OCI-LY3 (cell line): ENCODE data around the gene CACNA1I.

ENCODE experiments used
- H2AFZ ChIP-seq: fragments of 200-600, 300-600 bp; shearing (Covaris generic); 2 replicates; pipeline ENCODE4 v1.6.0; 2014; ENCODE audit warnings: antibody characterized with exemption, low read depth, low read length
- H3K27ac ChIP-seq: fragments of 200-600, 300-600 bp; sonication (generic); 2 replicates; pipeline ENCODE4 v1.5.1; 2014; ENCODE audit warnings: mild to moderate bottlenecking, low read length, moderate library complexity, mixed read lengths
- H3K27me3 ChIP-seq: fragments of 200-600, 300-600 bp; sonication (generic); 2 replicates; pipeline ENCODE4 v1.6.1; 2014; ENCODE audit warnings: low read depth, low read length, mixed read lengths
- H3K36me3 ChIP-seq: fragments of 200-600, 300-600 bp; sonication (generic); replicated peaks from 2 replicates; pipeline ENCODE3; 2014; ENCODE audit warnings: low read depth, low read length, mixed read lengths
- H3K4me1 ChIP-seq: fragments of 300-600, 200-600 bp; sonication (generic); 2 replicates; pipeline ENCODE4 v1.6.1; 2014; ENCODE audit warnings: low read length, mixed read lengths
- H3K4me2 ChIP-seq: fragments of 200-600, 300-600 bp; sonication (generic); 2 replicates; pipeline ENCODE4 v1.6.1; 2014; ENCODE audit warnings: low read length, mixed read lengths
- H3K4me3 ChIP-seq: fragments of 300-600, 200-600 bp; sonication (generic); 2 replicates; pipeline ENCODE4 v1.5.1; 2014; ENCODE audit warnings: antibody characterized with exemption, mild to moderate bottlenecking, low read length, moderate library complexity
- H3K79me2 ChIP-seq: fragments of 300-600, 200-600 bp; shearing (Covaris generic); 2 replicates; pipeline ENCODE4 v1.6.1; 2014; ENCODE audit warnings: mild to moderate bottlenecking, low read length, mixed read lengths
- H3K9ac ChIP-seq: fragments of 300-600, 200-600 bp; shearing (Covaris generic); 2 replicates; pipeline ENCODE4 v1.6.0; 2014; ENCODE audit warnings: mild to moderate bottlenecking, low read length, moderate library complexity
- H3K9me3 ChIP-seq: fragments of 200-600, 300-600 bp; shearing (Covaris generic); 2 replicates; pipeline ENCODE4 v1.6.1; 2014; ENCODE audit warnings: low read length, mixed read lengths; ENCODE audit not compliant: insufficient read depth
- H4K20me1 ChIP-seq: fragments of 200-600, 300-600 bp; sonication (generic); 2 replicates; pipeline ENCODE4 v1.6.1; 2016; ENCODE audit warnings: low read length, mixed read lengths; ENCODE audit not compliant: insufficient read depth
- EZH2phosphoT487 ChIP-seq: fragments of 200-600 bp; shearing (Covaris generic); IDR thresholded peaks from 2 replicates; pipeline ENCODE4 v1.6.1; 2018; ENCODE audit warnings: antibody characterized with exemption, mixed run types, low read depth
- TF ChIP-seq, protein P1 (sequence below): fragments of 200-600, 300-600 bp; sonication (generic); IDR thresholded peaks from 2 replicates; pipeline ENCODE4 v1.5.1; 2014; ENCODE audit warnings: antibody characterized with exemption, low read length, low read depth

Gene CACNA1I

DNA sequence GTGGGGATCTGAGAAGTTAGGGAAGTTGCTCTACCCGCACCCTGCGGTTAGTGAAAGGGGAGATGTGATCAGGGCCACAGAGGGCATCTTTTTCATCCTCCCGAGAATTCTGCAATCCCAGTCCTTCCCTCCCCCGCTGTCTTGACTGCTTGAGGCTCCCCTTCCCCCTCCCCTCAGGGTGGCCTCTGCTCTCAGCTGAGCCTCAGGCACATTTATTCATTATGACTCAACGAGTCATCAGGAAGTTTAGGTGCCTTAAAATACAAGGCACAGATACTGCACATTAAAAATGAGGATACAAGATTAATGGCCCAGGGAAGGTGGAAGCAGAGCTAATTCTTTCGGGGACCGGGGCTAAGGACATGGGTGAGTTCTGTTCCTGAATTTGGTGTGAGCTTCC lies 104.0 kb downstream of the CACNA1I start:
- Histone ChIP-seq H3K79me2 (no peaks in the 10 kb centered on the region), H4K20me1 (no peaks in the 10 kb centered on the region), H3K27me3 (peaks cover 18% of the 10 kb centered on the region), H2AFZ (no peak overlapping the region), H3K4me1 (no peaks in the 10 kb centered on the region), H3K27ac (no peak overlapping the region), H3K9me3 (peaks cover 13% of the 10 kb centered on the region; the same call in 1 of the 2 replicates), H3K4me3 (no peak overlapping the region), H3K4me2 (no peak overlapping the region), H3K36me3 (no peaks in the 10 kb centered on the region), H3K9ac (no peak overlapping the region)
- no peak for TF ChIP-seq EZH2phosphoT487
- TF ChIP-seq, protein P1, sequence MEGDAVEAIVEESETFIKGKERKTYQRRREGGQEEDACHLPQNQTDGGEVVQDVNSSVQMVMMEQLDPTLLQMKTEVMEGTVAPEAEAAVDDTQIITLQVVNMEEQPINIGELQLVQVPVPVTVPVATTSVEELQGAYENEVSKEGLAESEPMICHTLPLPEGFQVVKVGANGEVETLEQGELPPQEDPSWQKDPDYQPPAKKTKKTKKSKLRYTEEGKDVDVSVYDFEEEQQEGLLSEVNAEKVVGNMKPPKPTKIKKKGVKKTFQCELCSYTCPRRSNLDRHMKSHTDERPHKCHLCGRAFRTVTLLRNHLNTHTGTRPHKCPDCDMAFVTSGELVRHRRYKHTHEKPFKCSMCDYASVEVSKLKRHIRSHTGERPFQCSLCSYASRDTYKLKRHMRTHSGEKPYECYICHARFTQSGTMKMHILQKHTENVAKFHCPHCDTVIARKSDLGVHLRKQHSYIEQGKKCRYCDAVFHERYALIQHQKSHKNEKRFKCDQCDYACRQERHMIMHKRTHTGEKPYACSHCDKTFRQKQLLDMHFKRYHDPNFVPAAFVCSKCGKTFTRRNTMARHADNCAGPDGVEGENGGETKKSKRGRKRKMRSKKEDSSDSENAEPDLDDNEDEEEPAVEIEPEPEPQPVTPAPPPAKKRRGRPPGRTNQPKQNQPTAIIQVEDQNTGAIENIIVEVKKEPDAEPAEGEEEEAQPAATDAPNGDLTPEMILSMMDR: no peak

DNA sequence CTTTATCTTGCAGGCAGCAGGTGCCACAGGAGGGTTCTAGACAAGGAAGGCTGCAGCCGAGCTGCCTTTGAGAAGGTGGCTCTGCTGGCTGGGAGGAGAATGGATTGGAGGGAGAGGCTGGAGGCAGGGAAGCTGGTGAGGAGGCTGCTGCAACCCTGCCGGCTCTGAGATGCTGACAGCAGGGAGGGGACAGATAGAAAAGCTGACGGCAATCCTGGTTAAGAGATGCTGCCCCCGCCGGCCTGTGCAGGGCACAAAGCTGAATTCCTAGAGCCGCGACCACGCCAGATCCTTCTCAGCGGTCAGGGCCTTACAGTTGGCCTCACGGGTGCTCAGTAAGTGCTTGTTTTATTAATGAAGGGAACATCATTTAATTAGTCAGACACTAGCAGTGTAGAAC lies 105.4 kb downstream of the CACNA1I start:
- H2AFZ ChIP-seq: no peak overlapping the region
- H3K27ac ChIP-seq: no peak overlapping the region
- H3K4me1 ChIP-seq: no peaks in the 10 kb centered on the region
- no peak overlapping the region for H3K4me2 ChIP-seq
- H3K9ac ChIP-seq: no peak overlapping the region
- TF ChIP-seq, protein P1: no peak
- TF ChIP-seq EZH2phosphoT487: no peak
- H3K36me3 ChIP-seq: no peaks in the 10 kb centered on the region
- no peaks in the 10 kb centered on the region for H3K79me2 ChIP-seq
- H3K27me3 ChIP-seq: peaks cover 18% of the 10 kb centered on the region
- H3K9me3 ChIP-seq: peaks cover 13% of the 10 kb centered on the region; the same call in 1 of the 2 replicates
- no peak overlapping the region for H3K4me3 ChIP-seq
- no peaks in the 10 kb centered on the region for H4K20me1 ChIP-seq

DNA sequence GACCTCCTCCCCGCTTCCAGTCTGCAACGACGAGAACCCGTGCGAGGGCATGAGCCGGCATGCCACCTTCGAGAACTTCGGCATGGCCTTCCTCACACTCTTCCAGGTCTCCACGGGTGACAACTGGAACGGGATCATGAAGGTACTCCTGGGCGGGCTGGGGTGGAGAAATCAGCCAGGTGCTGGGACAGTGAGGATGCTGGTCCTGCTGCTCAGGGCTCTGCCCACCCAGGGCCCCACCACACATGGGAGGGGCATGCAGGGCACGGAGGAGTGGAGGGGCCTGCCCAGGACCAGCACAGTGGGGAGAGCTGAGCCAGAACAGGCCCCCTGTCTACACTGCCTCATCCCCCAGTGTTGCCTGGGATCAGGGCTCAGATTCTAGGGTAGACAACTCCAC lies 107.4 kb downstream of the CACNA1I start:
- Histone ChIP-seq H3K27me3 (peaks cover 18% of the 10 kb centered on the region), H3K4me2 (no peak overlapping the region), H4K20me1 (no peaks in the 10 kb centered on the region), H3K4me1 (no peaks in the 10 kb centered on the region), H3K36me3 (no peaks in the 10 kb centered on the region), H3K9me3 (no peaks in the 10 kb centered on the region), H3K4me3 (no peak overlapping the region), H2AFZ (no peak overlapping the region), H3K79me2 (no peaks in the 10 kb centered on the region), H3K27ac (no peak overlapping the region), H3K9ac (no peak overlapping the region)
- no peak for TF ChIP-seq EZH2phosphoT487
- TF ChIP-seq, protein P1: no peak

DNA sequence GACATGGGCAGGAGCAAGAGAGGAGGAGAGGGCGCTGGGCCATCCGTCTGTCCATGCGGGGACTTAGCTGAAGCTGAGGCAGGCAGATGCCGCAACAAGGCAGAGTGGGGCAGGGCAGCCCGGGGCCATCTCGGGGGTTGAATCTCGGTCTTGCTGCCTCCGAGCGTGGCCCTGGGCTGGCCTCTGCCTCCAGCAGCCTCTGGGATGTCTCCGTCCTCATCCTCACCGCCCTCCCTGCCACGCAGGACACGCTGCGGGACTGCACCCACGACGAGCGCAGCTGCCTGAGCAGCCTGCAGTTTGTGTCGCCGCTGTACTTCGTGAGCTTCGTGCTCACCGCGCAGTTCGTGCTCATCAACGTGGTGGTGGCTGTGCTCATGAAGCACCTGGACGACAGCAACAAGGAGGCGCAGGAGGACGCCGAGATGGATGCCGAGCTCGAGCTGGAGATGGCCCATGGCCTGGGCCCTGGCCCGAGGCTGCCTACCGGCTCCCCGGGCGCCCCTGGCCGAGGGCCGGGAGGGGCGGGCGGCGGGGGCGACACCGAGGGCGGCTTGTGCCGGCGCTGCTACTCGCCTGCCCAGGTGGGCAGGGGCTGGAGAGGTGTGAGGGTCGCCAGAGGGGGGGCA lies 108.4 kb downstream of the CACNA1I start:
- Histone ChIP-seq H3K79me2 (no peaks in the 10 kb centered on the region), H3K36me3 (no peaks in the 10 kb centered on the region), H4K20me1 (no peaks in the 10 kb centered on the region), H3K9me3 (no peaks in the 10 kb centered on the region), H3K4me3 (no peak overlapping the region), H3K4me1 (no peaks in the 10 kb centered on the region), H2AFZ (no peak overlapping the region), H3K4me2 (no peak overlapping the region), H3K27me3 (peaks cover 17% of the 10 kb centered on the region), H3K9ac (no peak overlapping the region), H3K27ac (no peak overlapping the region)
- TF ChIP-seq, protein P1: no peak
- no peak for TF ChIP-seq EZH2phosphoT487
